Stromal cell of bone marrow (primary cell): ENCODE results near the gene GATAD2B.

ENCODE experiments used
- DNase-seq: peaks from one replicate; pipeline ENCODE4 v3.0.0-alpha.2; 2012; ENCODE audit warnings: low read depth

GATAD2B gene

GRCh38 chr1:153951183-153951582 lies 28.4 kb upstream of the GATAD2B start:
- DNase-seq = no peak

GRCh38 chr1:153946622-153947241 lies 24.0 kb upstream of the GATAD2B start, which contains the start of gene DENND4B:
Gene DENND4B, minus strand, starts transcription at chr1:153946718. Its CDS starts 2,344 bp downstream, at chr1:153944374.
- peak; percentile 59 for DNase-seq

- DNase-seq = peak; percentile 56
Measured at GRCh38 chr1:153945795-153946621, 23.2 kb upstream of the GATAD2B start.

- DNase-seq = no peak
Measured at GRCh38 chr1:153945131-153945794, 22.5 kb upstream of the GATAD2B start.

- DNase-seq = no peak
Measured at GRCh38 chr1:153944827-153945117, 22.0 kb upstream of the GATAD2B start.

GRCh38 chr1:153944005-153944826 lies 21.4 kb upstream of the GATAD2B start:
- DNase-seq = no peak

- DNase-seq = no peak
Measured at GRCh38 chr1:153942766-153943549, 20.2 kb upstream of the GATAD2B start.

- no peak for DNase-seq
Measured at GRCh38 chr1:153941826-153942725, 19.3 kb upstream of the GATAD2B start.

GRCh38 chr1:153940756-153941155 lies 18.0 kb upstream of the GATAD2B start:
- no peak for DNase-seq

- no peak for DNase-seq
Measured at GRCh38 chr1:153939476-153939875, 16.7 kb upstream of the GATAD2B start.

GRCh38 chr1:153938996-153939395 lies 16.2 kb upstream of the GATAD2B start:
- no peak for DNase-seq

GRCh38 chr1:153937331-153937730 lies 14.6 kb upstream of the GATAD2B start:
- DNase-seq = no peak

GRCh38 chr1:153936011-153936802 lies 13.4 kb upstream of the GATAD2B start:
- no peak for DNase-seq

- DNase-seq = no peak
Measured at GRCh38 chr1:153934746-153935145, 12.0 kb upstream of the GATAD2B start.

- no peak for DNase-seq
Measured at GRCh38 chr1:153933955-153934354, 11.2 kb upstream of the GATAD2B start.

- DNase-seq = no peak
Measured at GRCh38 chr1:153933430-153933829, 10.7 kb upstream of the GATAD2B start.

GRCh38 chr1:153932156-153933131 lies 9.7 kb upstream of the GATAD2B start:
- DNase-seq = no peak
